K562 (cell line): Measurements from ENCODE around the gene NYAP1. TPM values are rescaled to one million over a fixed set of nuclear protein-coding genes. Genes with fewer than 3 reads are reported as not detected.

ENCODE experiments used
- ATF7 ChIP-seq: fragments of 450-650 bp; IDR thresholded peaks from 2 replicates; pipeline ENCODE4 v1.7.1; 2014; ENCODE audit warnings: mild to moderate bottlenecking, moderate library complexity
- DEAF1 ChIP-seq: fragments of 450-650 bp; formaldehyde crosslinking; IDR thresholded peaks from 2 replicates; pipeline ENCODE4 v1.4.0; 2020; ENCODE audit warnings: mild to moderate bottlenecking, moderate library complexity
- FOXK1 ChIP-seq: sonication (generic); formaldehyde crosslinking; IDR thresholded peaks from 2 replicates; pipeline ENCODE4 v1.8.0; 2022; ENCODE audit warnings: missing genetic modification reagents, mild to moderate bottlenecking, borderline replicate concordance
- HMGN3 ChIP-seq: IDR thresholded peaks from 2 replicates; pipeline ENCODE4 v1.6.1; 2011; ENCODE audit warnings: borderline replicate concordance, low read depth, mild to moderate bottlenecking, mixed read lengths, low read length; ENCODE audit not compliant: insufficient read length; ENCODE audit errors: extremely low read depth
- KDM4B ChIP-seq, 2 experiments: fragments of 450-650 bp in 1 of 2; sonication (generic) in 1 of 2; IDR thresholded peaks; 2 replicates each; pipeline ENCODE4 v1.6.1; 2016 to 2017; ENCODE audit warnings: borderline replicate concordance in 2 of 2, antibody characterized with exemption in 1 of 2, low read depth in 1 of 2, mild to moderate bottlenecking in 1 of 2
- MLX ChIP-seq, 2 experiments: fragments of 450-650 bp in 1 of 2; sonication (generic) in 1 of 2; formaldehyde crosslinking; conservative IDR thresholded peaks; 2 replicates each; pipeline versions ENCODE4 v1.4.0 to v1.8.1; 2020 to 2022; ENCODE audit warnings: mild to moderate bottlenecking in 1 of 2, missing genetic modification reagents in 1 of 2
- MXD1 ChIP-seq: fragments of 250-450 bp; sonication (Bioruptor Pico); IDR thresholded peaks from 2 replicates; pipeline ENCODE4 v1.8.0; 2021; ENCODE audit warnings: borderline replicate concordance, mild to moderate bottlenecking, moderate library complexity; ENCODE audit not compliant: poor library complexity, severe bottlenecking
- NFE2 ChIP-seq: IDR thresholded peaks from 2 replicates; pipeline ENCODE4 v1.6.1; 2014; ENCODE audit warnings: antibody characterized with exemption, low read depth
- PHF21A ChIP-seq: fragments of 450-650 bp; IDR thresholded peaks from 2 replicates; pipeline ENCODE4 v1.6.1; 2017; ENCODE audit warnings: low read depth, borderline replicate concordance
- PRDM10 ChIP-seq: fragments of 450-650 bp; IDR thresholded peaks from 2 replicates; pipeline ENCODE4 v1.6.1; 2018; ENCODE audit not compliant: partially characterized antibody
- RCOR1 ChIP-seq, 2 experiments: IDR thresholded peaks; 2 replicates each; pipeline ENCODE4 v1.6.1; 2012; ENCODE audit warnings: low read depth in 2 of 2, low read length in 2 of 2, borderline replicate concordance in 1 of 2, improper control_type of control experiment in 1 of 2
- RFX5 ChIP-seq: IDR thresholded peaks from 2 replicates; pipeline ENCODE4 v1.6.1; 2011; ENCODE audit warnings: low read depth, mild to moderate bottlenecking, improper control_type of control experiment, low read length
- RFX7 ChIP-seq: fragments of 250-450 bp; sonication (Bioruptor Pico); IDR thresholded peaks from 2 replicates; pipeline ENCODE4 v1.5.1; 2021; ENCODE audit warnings: mild to moderate bottlenecking
- SLC30A9 ChIP-seq: fragments of 250-450 bp; sonication (Bioruptor Pico); IDR thresholded peaks from 2 replicates; pipeline ENCODE4 v1.8.0; 2022; ENCODE audit warnings: mild to moderate bottlenecking, moderate library complexity
- TCF3 ChIP-seq: sonication (generic); formaldehyde crosslinking; IDR thresholded peaks from 2 replicates; pipeline ENCODE4 v1.4.0; 2020; ENCODE audit warnings: mild to moderate bottlenecking, missing genetic modification reagents
- TOE1 ChIP-seq, 2 experiments: fragments of 450-650 bp in 1 of 2; sonication (generic) in 1 of 2; formaldehyde crosslinking in 1 of 2; IDR thresholded peaks; 2 replicates each; pipeline versions ENCODE4 v1.7.1 to v1.8.0; 2016 to 2022; ENCODE audit warnings: borderline replicate concordance in 2 of 2, mild to moderate bottlenecking in 2 of 2, antibody characterized with exemption in 1 of 2, inconsistent platforms in 1 of 2, low read depth in 1 of 2, missing genetic modification reagents in 1 of 2, moderate library complexity in 1 of 2
- XRCC3 ChIP-seq: fragments of 450-650 bp; IDR thresholded peaks from 2 replicates; pipeline ENCODE4 v1.6.1; 2017; ENCODE audit warnings: mild to moderate bottlenecking, moderate library complexity
- ZFP36 ChIP-seq: fragments of 150-350 bp; IDR thresholded peaks from 2 replicates; pipeline ENCODE4 v1.6.1; 2018; ENCODE audit warnings: low read length, low read depth; ENCODE audit not compliant: partially characterized antibody
- polyA plus RNA-seq, 8 experiments: library from polyadenylated mRNA; depleted of rRNA in 4 of 8; stranded (reverse) in 5 of 8; unstranded in 3 of 8; fragments of >200 nt; fragmentation: Nextera tagmentation in 2 of 8; fragmentation: Illumina TruSeq in 1 of 8; extraction: Ambion mirVana in 2 of 8; extraction: Trizol in 1 of 8; gene quantifications; 2 replicates each; pipeline versions ENCODE4 v1.2.1 to v1.2.3, GENCODE V29; 2011 to 2014; ENCODE audit warnings: inconsistent platforms in 1 of 8, missing spikeins in 1 of 8
- total RNA-seq, 7 experiments: library from RNA; depleted of rRNA in 6 of 7; stranded (reverse); fragments of >200 nt in 6 of 7; fragmentation: Illumina TruSeq in 2 of 7; extraction: Trizol in 2 of 7; gene quantifications; 2 replicates each; pipeline versions ENCODE4 v1.2.1 to v1.2.3, GENCODE V29; 2011 to 2021; ENCODE audit warnings: low replicate concordance in 1 of 7
- TF ChIP-seq, protein P1 (sequence below): fragments of 450-650 bp; formaldehyde crosslinking; IDR thresholded peaks from 2 replicates; pipeline ENCODE4 v1.4.0; 2020; ENCODE audit warnings: mild to moderate bottlenecking

Gene NYAP1
- total and polyA plus RNA-seq, 9 of the 15 experiments (the other 6 are each of a cell fraction or from before 2014, with no cell fraction given) = 0.11 to 0.88 (median 0.22) TPM; not detected in 2

- TF ChIP-seq MXD1 (CRISPR knock-in tag) (no peak), ATF7 (no peak), RFX7 (no peak), KDM4B (IDR thresholded peaks at IDR 0.05; ENCODE audit: borderline replicate concordance in 2 of 2, low read depth in 1 of 2) (no peak), DEAF1 (CRISPR knock-in tag) (no peak), RCOR1 (IDR thresholded peaks at IDR 0.05; ENCODE audit: borderline replicate concordance in 1 of 2, low read depth in 2 of 2, low read length in 2 of 2) (peak in 1 of 2 experiments; percentile 25; a peak in 1 of 4 replicates), RFX5 (no peak), ZFP36 (no peak), TCF3 (CRISPR knock-in tag) (peak; percentile 53; the same call in 1 of the 2 replicates), TOE1 (IDR thresholded peaks at IDR 0.05; ENCODE audit: borderline replicate concordance) (no peak), TOE1 (CRISPR knock-in tag; IDR thresholded peaks at IDR 0.05; ENCODE audit: borderline replicate concordance, low read depth) (no peak), FOXK1 (no peak), PRDM10 (no peak), MLX (CRISPR knock-in tag; conservative IDR thresholded peaks at IDR 0.05) (no peak), SLC30A9 (CRISPR knock-in tag) (no peak), XRCC3 (no peak), PHF21A (no peak), HMGN3 (no peak), NFE2 (no peak)
- TF ChIP-seq, protein P1, sequence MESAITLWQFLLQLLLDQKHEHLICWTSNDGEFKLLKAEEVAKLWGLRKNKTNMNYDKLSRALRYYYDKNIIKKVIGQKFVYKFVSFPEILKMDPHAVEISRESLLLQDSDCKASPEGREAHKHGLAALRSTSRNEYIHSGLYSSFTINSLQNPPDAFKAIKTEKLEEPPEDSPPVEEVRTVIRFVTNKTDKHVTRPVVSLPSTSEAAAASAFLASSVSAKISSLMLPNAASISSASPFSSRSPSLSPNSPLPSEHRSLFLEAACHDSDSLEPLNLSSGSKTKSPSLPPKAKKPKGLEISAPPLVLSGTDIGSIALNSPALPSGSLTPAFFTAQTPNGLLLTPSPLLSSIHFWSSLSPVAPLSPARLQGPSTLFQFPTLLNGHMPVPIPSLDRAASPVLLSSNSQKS = no peak
Measured at GRCh38 chr7:100516135-100516812, 32.5 kb downstream of the NYAP1 start (continued).
